PFSK-1 (cell line): Measurements from ENCODE around the gene EIF4E1B.

Experiments used
- FOXP2 ChIP-seq: optimal IDR thresholded peaks from 2 replicates; pipeline ENCODE3; 2011; ENCODE audit warnings: borderline replicate concordance, control low read depth, inconsistent platforms; ENCODE audit not compliant: insufficient read depth; ENCODE audit errors: extremely low read length, extremely low read depth
- POLR2AphosphoS5 ChIP-seq: IDR thresholded peaks from 2 replicates; pipeline ENCODE4 v1.6.1; 2012; ENCODE audit warnings: low read depth, mild to moderate bottlenecking, control low read depth, low read length, moderate library complexity
- REST ChIP-seq, 2 experiments: IDR thresholded peaks; 2 replicates each; pipeline versions ENCODE4 v1.6.1 to v1.8.0; 2011 to 2012; ENCODE audit warnings: low read depth in 2 of 2, low read length in 2 of 2, control low read depth in 1 of 2, inconsistent platforms in 1 of 2, mild to moderate bottlenecking in 1 of 2, moderate library complexity in 1 of 2; ENCODE audit not compliant: insufficient read depth in 1 of 2
- SIN3A ChIP-seq: IDR thresholded peaks from 2 replicates; pipeline ENCODE4 v1.6.1; 2012; ENCODE audit warnings: mild to moderate bottlenecking, low read length, moderate library complexity, borderline replicate concordance; ENCODE audit not compliant: insufficient read depth
- TAF1 ChIP-seq: IDR thresholded peaks from 2 replicates; pipeline ENCODE4 v1.6.1; 2012; ENCODE audit warnings: low read length, control low read depth, borderline replicate concordance; ENCODE audit not compliant: insufficient read depth

The EIF4E1B gene

GRCh38 chr5:176625966-176626875, 4.3 kb upstream of the EIF4E1B start:
- TF ChIP-seq REST (IDR thresholded peaks at IDR 0.05; ENCODE audit: insufficient read depth in 1 of 2, low read depth in 2 of 2, low read length in 2 of 2): no peak
- no peak for TF ChIP-seq POLR2AphosphoS5
- no peak for TF ChIP-seq FOXP2
- no peak for TF ChIP-seq TAF1
- TF ChIP-seq SIN3A: no peak

- TF ChIP-seq TAF1 (no peak), SIN3A (no peak), REST (IDR thresholded peaks at IDR 0.05; ENCODE audit: insufficient read depth in 1 of 2, low read depth in 2 of 2, low read length in 2 of 2) (no peak), FOXP2 (no peak), POLR2AphosphoS5 (no peak)
These were observed 3.6 kb upstream of the EIF4E1B start for GRCh38 chr5:176626876-176627236.

DNA sequence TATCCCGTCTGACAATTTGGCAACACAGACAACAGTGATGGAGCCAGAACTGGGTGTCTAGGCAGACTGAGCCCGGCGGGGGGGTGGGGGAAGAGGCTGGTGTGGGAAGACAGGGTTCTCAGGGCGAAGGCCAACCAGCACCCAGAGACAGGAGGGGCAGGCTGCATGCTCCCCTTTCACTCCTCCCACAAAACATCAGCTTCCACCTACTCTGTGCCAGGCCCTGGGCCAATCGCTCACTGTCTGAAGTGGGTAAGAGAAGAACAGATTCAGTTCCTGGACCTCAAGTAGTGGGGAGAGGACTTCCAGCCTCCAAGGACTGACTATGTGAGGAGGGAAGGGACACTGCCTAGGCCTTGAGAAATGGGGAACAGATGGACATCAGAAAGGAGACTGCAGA, 2.9 kb upstream of the EIF4E1B start:
- TF ChIP-seq POLR2AphosphoS5: no peak
- TF ChIP-seq FOXP2: no peak
- no peak for TF ChIP-seq SIN3A
- TF ChIP-seq TAF1: no peak
- TF ChIP-seq REST (IDR thresholded peaks at IDR 0.05; ENCODE audit: insufficient read depth in 1 of 2, low read depth in 2 of 2, low read length in 2 of 2): no peak

DNA sequence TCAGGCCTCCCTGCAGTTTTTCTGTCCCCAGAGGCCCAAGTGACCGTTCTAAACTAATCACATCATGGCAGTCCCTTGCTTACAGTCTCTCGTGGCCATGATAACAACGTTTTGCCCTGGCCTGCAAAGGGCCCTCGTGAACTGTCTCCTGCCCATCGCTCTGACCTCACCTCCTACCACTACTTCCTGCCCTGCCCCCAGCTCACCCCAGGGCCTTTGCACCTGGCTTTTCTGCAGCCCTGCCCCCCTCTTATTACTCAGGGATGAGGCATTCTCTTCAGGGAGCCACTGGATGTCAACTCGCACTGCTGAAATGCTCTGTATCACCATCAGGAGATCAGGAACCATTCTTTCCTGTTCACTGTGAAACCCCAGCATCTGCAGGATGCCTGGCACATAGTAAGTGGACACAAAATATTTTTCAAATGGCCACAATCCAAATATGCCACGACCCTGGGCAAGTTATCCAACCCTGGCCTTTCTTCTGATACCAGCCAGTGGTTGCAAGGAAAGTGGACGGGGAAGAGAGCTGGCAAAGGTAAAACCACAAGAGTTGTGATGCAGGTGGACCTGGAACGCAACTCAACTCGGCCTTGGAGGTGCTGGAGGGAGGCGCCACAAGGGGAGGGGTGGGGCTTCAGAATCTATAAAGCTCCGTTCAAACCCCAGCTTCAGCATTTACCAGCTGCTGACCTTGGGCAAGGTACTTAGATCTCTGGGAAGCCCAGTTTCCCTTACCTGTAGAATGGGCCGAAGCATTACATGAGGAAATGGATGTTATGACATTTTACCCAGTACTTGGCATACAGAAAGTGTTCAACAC, 1.9 kb upstream of the EIF4E1B start:
- TF ChIP-seq SIN3A (no peak), REST (IDR thresholded peaks at IDR 0.05; ENCODE audit: insufficient read depth in 1 of 2, low read depth in 2 of 2, low read length in 2 of 2) (no peak), FOXP2 (no peak), POLR2AphosphoS5 (no peak), TAF1 (no peak)
